ENCODE measurements around the gene IGSF9B.

DNA sequence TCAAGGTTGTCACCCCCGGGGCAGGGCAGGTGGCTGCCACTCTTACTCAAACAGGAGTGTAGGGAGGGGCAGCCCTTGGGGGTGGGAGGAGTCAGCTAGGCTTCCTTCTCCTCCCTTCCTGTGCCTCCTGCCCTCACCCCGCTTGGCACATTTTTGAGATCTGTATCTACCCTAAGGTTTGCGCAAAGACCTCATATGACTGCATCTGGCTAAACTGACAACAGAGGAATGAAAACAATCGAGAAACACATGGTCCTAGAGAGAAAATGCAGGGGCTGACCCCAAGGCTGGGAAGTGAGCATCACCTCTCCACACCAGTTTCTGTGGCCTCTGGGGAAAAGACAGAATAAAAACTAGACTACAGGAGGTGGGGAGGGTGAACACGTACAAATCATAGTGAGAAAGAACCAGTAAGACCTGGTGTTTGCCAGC is 28.1 kb downstream of the IGSF9B start:
- TF ChIP-seq POLR2AphosphoS5 (IDR thresholded peaks at IDR 0.05), result no peak
- no peak for TF ChIP-seq POLR2A (IDR thresholded peaks at IDR 0.05)
- TF ChIP-seq, protein P1, sequence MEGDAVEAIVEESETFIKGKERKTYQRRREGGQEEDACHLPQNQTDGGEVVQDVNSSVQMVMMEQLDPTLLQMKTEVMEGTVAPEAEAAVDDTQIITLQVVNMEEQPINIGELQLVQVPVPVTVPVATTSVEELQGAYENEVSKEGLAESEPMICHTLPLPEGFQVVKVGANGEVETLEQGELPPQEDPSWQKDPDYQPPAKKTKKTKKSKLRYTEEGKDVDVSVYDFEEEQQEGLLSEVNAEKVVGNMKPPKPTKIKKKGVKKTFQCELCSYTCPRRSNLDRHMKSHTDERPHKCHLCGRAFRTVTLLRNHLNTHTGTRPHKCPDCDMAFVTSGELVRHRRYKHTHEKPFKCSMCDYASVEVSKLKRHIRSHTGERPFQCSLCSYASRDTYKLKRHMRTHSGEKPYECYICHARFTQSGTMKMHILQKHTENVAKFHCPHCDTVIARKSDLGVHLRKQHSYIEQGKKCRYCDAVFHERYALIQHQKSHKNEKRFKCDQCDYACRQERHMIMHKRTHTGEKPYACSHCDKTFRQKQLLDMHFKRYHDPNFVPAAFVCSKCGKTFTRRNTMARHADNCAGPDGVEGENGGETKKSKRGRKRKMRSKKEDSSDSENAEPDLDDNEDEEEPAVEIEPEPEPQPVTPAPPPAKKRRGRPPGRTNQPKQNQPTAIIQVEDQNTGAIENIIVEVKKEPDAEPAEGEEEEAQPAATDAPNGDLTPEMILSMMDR (IDR thresholded peaks at IDR 0.05), result no peak

All from suprapubic skin (tissue), 4 donors.